ENCODE results near the gene ZCCHC17. TPM values are rescaled to one million over a fixed set of nuclear protein-coding genes. Genes with fewer than 3 reads are reported as not detected.

Gene ZCCHC17
- total RNA-seq, 1 donor from 2014 or later: 27.5 TPM

DNA sequence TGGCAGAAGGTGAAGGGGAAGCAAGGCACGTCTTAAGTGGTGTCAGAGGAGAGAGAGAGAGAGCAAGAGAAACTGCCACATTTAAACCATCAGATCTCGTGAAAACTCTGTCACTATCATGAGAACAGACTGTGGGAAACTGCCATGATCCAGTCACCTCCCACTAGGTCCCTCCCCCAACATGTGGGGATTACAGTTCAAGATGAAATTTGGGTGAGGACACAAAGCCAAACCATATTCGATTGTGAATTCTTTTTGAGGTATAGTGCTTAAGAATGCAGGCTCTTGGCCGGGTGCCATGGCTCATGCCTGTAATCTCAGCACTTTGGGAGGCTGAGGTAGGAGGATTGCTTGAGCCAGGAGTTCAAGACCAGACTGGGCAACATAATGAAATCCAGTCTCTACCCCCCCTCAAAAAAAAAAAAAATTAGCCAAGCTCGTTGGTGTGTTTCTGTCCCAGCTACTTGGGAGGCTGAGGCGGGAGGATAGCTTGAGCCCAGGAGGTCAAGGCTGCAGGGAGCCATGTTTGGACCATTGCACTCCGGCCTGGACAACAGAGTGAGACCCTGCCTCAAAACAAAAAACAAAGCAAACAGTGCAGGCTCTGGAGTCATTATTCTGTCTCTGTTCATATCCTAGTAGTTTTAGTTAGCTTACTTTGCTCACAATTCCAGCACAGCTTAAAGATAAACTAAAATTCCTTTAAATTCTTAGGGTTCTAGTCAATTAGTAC is 6.0 kb downstream of the ZCCHC17 start:
- Mint-ChIP-seq H3K36me3 (ENCODE audit: low read depth, unreplicated experiment) (no peaks in the 10 kb centered on the region), H3K9me3 (ENCODE audit: unreplicated experiment) (no peaks in the 10 kb centered on the region), H3K4me1 (ENCODE audit: unreplicated experiment) (no peaks in the 10 kb centered on the region), H3K4me3 (ENCODE audit: unreplicated experiment) (no peak overlapping the region), H3K27me3 (ENCODE audit: unreplicated experiment) (no peaks in the 10 kb centered on the region), H3K27ac (ENCODE audit: unreplicated experiment) (no peak overlapping the region)
- no peak for DNase-seq (ENCODE audit: low spot score)
- TF ChIP-seq, protein P1, sequence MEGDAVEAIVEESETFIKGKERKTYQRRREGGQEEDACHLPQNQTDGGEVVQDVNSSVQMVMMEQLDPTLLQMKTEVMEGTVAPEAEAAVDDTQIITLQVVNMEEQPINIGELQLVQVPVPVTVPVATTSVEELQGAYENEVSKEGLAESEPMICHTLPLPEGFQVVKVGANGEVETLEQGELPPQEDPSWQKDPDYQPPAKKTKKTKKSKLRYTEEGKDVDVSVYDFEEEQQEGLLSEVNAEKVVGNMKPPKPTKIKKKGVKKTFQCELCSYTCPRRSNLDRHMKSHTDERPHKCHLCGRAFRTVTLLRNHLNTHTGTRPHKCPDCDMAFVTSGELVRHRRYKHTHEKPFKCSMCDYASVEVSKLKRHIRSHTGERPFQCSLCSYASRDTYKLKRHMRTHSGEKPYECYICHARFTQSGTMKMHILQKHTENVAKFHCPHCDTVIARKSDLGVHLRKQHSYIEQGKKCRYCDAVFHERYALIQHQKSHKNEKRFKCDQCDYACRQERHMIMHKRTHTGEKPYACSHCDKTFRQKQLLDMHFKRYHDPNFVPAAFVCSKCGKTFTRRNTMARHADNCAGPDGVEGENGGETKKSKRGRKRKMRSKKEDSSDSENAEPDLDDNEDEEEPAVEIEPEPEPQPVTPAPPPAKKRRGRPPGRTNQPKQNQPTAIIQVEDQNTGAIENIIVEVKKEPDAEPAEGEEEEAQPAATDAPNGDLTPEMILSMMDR (IDR thresholded peaks at IDR 0.05; ENCODE audit: unreplicated experiment): no peak

DNA sequence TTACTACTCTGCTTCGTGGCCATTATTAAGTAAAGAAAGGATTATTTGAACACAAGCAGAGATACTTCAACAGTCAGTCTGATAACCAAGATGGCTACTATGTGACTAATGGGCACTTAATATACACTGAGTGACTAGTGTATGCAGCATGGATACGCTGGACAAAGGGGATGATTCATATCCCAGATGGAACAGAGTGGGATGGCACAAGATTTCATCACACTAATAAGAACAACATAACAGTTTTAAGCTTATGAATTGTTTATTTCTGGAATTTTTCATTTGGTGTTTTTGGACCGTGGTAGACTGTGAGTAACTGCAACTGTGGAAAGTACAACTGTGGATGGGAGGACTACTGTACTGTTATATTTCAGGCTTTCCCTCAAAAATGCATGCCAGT is 9.4 kb downstream of the ZCCHC17 start:
- TF ChIP-seq, protein P1 (IDR thresholded peaks at IDR 0.05; ENCODE audit: unreplicated experiment): no peak
- H3K27me3 Mint-ChIP-seq (ENCODE audit: unreplicated experiment): peaks cover 1% of the 10 kb centered on the region
- no peaks in the 10 kb centered on the region for H3K9me3 Mint-ChIP-seq (ENCODE audit: unreplicated experiment)
- peaks cover 6% of the 10 kb centered on the region for H3K36me3 Mint-ChIP-seq (ENCODE audit: low read depth, unreplicated experiment)
- no peak overlapping the region for H3K27ac Mint-ChIP-seq (ENCODE audit: unreplicated experiment)
- H3K4me3 Mint-ChIP-seq (ENCODE audit: unreplicated experiment): no peak overlapping the region
- no peak for DNase-seq (ENCODE audit: low spot score)
- peaks cover 3% of the 10 kb centered on the region for H3K4me1 Mint-ChIP-seq (ENCODE audit: unreplicated experiment)

DNA sequence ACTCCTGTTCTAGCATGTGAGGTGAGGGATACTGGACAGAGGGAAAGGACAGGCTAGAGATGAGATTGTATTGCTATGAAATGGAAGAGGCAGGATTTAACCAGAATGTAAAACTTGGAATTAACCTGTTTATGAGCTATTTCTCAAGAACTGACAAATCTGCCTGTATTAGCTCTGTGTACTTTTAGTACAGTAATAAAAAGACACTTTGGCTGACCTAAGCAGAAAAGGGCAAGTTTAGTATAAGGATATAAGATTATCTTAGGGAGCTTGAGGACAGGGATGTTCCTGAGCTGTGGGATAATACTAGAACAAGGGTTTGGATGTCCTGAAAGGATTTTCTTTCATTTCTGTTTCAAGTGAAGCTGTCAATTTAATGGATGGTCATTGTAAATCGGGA is 11.2 kb downstream of the ZCCHC17 start:
- H3K4me1 Mint-ChIP-seq (ENCODE audit: unreplicated experiment): peaks cover 3% of the 10 kb centered on the region
- H3K36me3 Mint-ChIP-seq (ENCODE audit: low read depth, unreplicated experiment): peaks cover 14% of the 10 kb centered on the region
- H3K4me3 Mint-ChIP-seq (ENCODE audit: unreplicated experiment): no peak overlapping the region
- peaks cover 1% of the 10 kb centered on the region for H3K27me3 Mint-ChIP-seq (ENCODE audit: unreplicated experiment)
- H3K9me3 Mint-ChIP-seq (ENCODE audit: unreplicated experiment): no peaks in the 10 kb centered on the region
- H3K27ac Mint-ChIP-seq (ENCODE audit: unreplicated experiment): no peak overlapping the region
- no peak for DNase-seq (ENCODE audit: low spot score)
- TF ChIP-seq, protein P1 (IDR thresholded peaks at IDR 0.05; ENCODE audit: unreplicated experiment): no peak

DNA sequence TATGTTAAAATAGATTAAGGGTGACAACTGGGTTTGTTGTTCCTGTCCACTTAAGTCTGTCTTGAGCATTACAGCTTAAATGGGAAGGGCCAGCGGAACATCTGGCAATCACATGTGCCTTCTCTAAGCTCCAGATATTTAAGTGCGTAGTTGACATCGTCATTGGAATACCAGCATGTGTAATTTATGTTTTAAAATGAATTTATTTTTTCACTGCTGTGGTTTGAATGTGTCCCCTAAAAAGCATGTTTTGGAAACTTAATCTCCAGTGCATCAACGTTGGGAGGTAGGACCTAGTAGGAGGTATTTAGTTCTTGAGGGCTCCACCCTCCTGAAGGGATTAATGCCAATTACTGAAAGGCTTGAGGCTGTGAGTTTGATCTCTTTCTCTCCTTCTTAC is 13.4 kb downstream of the ZCCHC17 start:
- no peak overlapping the region for H3K27ac Mint-ChIP-seq (ENCODE audit: unreplicated experiment)
- peaks cover 3% of the 10 kb centered on the region for H3K4me1 Mint-ChIP-seq (ENCODE audit: unreplicated experiment)
- peaks cover 14% of the 10 kb centered on the region for H3K36me3 Mint-ChIP-seq (ENCODE audit: low read depth, unreplicated experiment)
- no peak overlapping the region for H3K4me3 Mint-ChIP-seq (ENCODE audit: unreplicated experiment)
- TF ChIP-seq, protein P1 (IDR thresholded peaks at IDR 0.05; ENCODE audit: unreplicated experiment): no peak
- H3K27me3 Mint-ChIP-seq (ENCODE audit: unreplicated experiment): peaks cover 1% of the 10 kb centered on the region
- H3K9me3 Mint-ChIP-seq (ENCODE audit: unreplicated experiment): no peaks in the 10 kb centered on the region
- no peak for DNase-seq (ENCODE audit: low spot score)

DNA sequence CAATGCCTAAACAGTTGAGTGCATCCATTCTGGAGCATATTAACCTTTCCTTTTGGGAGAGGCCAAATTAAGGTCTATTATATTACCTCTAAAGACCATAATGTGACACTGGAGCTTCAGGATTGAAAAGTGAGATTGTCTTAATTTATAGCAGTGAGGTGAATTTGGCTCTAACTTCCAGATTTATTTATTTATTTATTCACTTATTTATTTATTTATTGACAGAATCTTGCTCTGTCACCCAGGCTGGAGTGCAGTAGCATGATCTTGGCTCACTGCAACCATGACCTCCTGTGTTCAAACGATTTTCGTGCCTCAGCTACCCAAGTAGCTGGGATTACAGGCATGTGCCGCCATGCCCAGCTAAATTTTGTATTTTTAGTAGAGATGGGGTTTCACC is 19.1 kb downstream of the ZCCHC17 start:
- TF ChIP-seq, protein P1 (IDR thresholded peaks at IDR 0.05; ENCODE audit: unreplicated experiment): no peak
- Mint-ChIP-seq H3K9me3 (ENCODE audit: unreplicated experiment) (no peaks in the 10 kb centered on the region), H3K36me3 (ENCODE audit: low read depth, unreplicated experiment) (peaks cover 11% of the 10 kb centered on the region), H3K27me3 (ENCODE audit: unreplicated experiment) (no peaks in the 10 kb centered on the region), H3K4me1 (ENCODE audit: unreplicated experiment) (no peaks in the 10 kb centered on the region), H3K4me3 (ENCODE audit: unreplicated experiment) (no peak overlapping the region), H3K27ac (ENCODE audit: unreplicated experiment) (no peak overlapping the region)
- DNase-seq (ENCODE audit: low spot score): no peak

Measured in endothelial cell (in vitro differentiated cells).